HG03103 (cell line): ENCODE results near the gene SPRR5.

Experiments
- ATAC-seq: cut with Tn5 transposase; IDR thresholded peaks from one replicate; pipeline ENCODE4 v1.9.1; 2021; ENCODE audit warnings: low read depth; ENCODE audit not compliant: unreplicated experiment

SPRR5 gene

GRCh38 chr1:152981146-152981871 is 34.3 kb downstream of the SPRR5 start:
- ATAC-seq, result no peak

- no peak for ATAC-seq
Measured at GRCh38 chr1:152982076-152982475, 35.1 kb downstream of the SPRR5 start.

GRCh38 chr1:152983234-152983633 is 36.2 kb downstream of the SPRR5 start:
- ATAC-seq, result no peak

- no peak for ATAC-seq
Measured at GRCh38 chr1:152983743-152984142, 36.7 kb downstream of the SPRR5 start, which contains the start of gene SPRR1A. Gene SPRR1A (plus strand): TSS chr1:152984081. CDS start chr1:152985231, 1,150 bp downstream.

- no peak for ATAC-seq
Measured at GRCh38 chr1:152986578-152986977, 39.6 kb downstream of the SPRR5 start.

GRCh38 chr1:152993186-152993585 is 46.2 kb downstream of the SPRR5 start:
- no peak for ATAC-seq

GRCh38 chr1:152995842-152996241 is 48.8 kb downstream of the SPRR5 start:
- ATAC-seq, result no peak

GRCh38 chr1:152996633-152997400 is 49.8 kb downstream of the SPRR5 start:
- ATAC-seq, result no peak

GRCh38 chr1:152997901-152998300 is 50.9 kb downstream of the SPRR5 start:
- ATAC-seq, result no peak

- no peak for ATAC-seq
Measured at GRCh38 chr1:152998476-152998875, 51.5 kb downstream of the SPRR5 start.
